Uterus (tissue), 4 donors: ENCODE data around the gene TMEM203. TPM values are rescaled to one million over a fixed set of nuclear protein-coding genes. Genes with fewer than 3 reads are reported as not detected.
"Not testable (repeated sequence)": the region's sequence is repeated elsewhere in the genome, so short reads cannot be mapped to it uniquely, and the experiment has no call there.

Source experiments
- DNase-seq, 2 donors: peaks; one replicate each; pipeline ENCODE4 v3.0.0-alpha.2; 2019 to 2020
- H3K27ac ChIP-seq, 2 donors: fragments of 200-600 bp; sonication (generic); 1 replicate in 1 of 2; 2 replicates in 1 of 2; pipeline ENCODE4 v1.5.1; 2016 to 2018
- H3K27me3 ChIP-seq, 2 donors: fragments of 200-600 bp; sonication (generic); one replicate each; pipeline ENCODE4 v1.5.1; 2018 to 2019; ENCODE audit warnings: control low read depth in 1 of 2
- H3K36me3 ChIP-seq, 2 donors: fragments of 200-600 bp; sonication (generic); one replicate each; pipeline ENCODE4 v1.5.1; 2019; ENCODE audit warnings: control low read depth in 1 of 2
- H3K4me1 ChIP-seq, 2 donors: fragments of 200-600 bp; sonication (generic); one replicate each; pipeline ENCODE4 v1.5.1; 2018 to 2019; ENCODE audit warnings: control low read depth in 1 of 2
- H3K4me3 ChIP-seq, 2 donors: fragments of 200-600 bp; sonication (generic); 1 replicate in 1 of 2; 2 replicates in 1 of 2; pipeline ENCODE4 v1.5.1; 2018 to 2019; ENCODE audit warnings: mild to moderate bottlenecking in 1 of 2
- H3K9me3 ChIP-seq, 2 donors: fragments of 200-600 bp; sonication (generic); one replicate each; pipeline ENCODE4 v1.5.1; 2019; ENCODE audit warnings: control low read depth in 1 of 2
- POLR2A ChIP-seq, 2 donors: fragments of 450-650 bp; IDR thresholded peaks; one replicate each; pipeline ENCODE4 v1.6.1; 2016; ENCODE audit warnings: antibody characterized with exemption in 2 of 2, mild to moderate bottlenecking in 1 of 2, moderate library complexity in 1 of 2
- intact Hi-C: fragments of 100-400 bp; cut with DNase I; formaldehyde crosslinking; loops from one replicate; pipeline ENCODE4 v1.15.1; 2023; ENCODE audit warnings: low total_unique reads
- total RNA-seq, 4 donors: library from RNA; depleted of rRNA in 3 of 4; stranded (reverse); fragments of >200 nt in 3 of 4; gene quantifications; one replicate each; pipeline versions ENCODE4 v1.1.0 to v1.2.4, GENCODE V29; 2014 to 2023
- TF ChIP-seq, protein P1 (sequence below), 4 experiments: fragments of 200-600 bp in 2 of 4; fragments of 450-650 bp in 2 of 4; sonication (generic) in 2 of 4; IDR thresholded peaks; one replicate each; pipeline ENCODE4 v1.5.1; 2016 to 2019; ENCODE audit warnings: antibody characterized with exemption in 4 of 4, mild to moderate bottlenecking in 2 of 4, moderate library complexity in 1 of 4
- donor health status: DM: yes; HTN: yes; CAD: no.

The TMEM203 gene
- total RNA-seq, 4 donors from 2014 or later: 33.2 to 53.3 (median 38.7) TPM

- no peak for DNase-seq
- Histone ChIP-seq H3K9me3 (no peaks in the 10 kb centered on the region), H3K4me1 (peaks cover 0 to 6% of the 10 kb centered on the region in 2 donors), H3K36me3 (no peaks in the 10 kb centered on the region), H3K27me3 (no peaks in the 10 kb centered on the region), H3K4me3 (no peak overlapping the region), H3K27ac (no peak overlapping the region)
- TF ChIP-seq, protein P1, sequence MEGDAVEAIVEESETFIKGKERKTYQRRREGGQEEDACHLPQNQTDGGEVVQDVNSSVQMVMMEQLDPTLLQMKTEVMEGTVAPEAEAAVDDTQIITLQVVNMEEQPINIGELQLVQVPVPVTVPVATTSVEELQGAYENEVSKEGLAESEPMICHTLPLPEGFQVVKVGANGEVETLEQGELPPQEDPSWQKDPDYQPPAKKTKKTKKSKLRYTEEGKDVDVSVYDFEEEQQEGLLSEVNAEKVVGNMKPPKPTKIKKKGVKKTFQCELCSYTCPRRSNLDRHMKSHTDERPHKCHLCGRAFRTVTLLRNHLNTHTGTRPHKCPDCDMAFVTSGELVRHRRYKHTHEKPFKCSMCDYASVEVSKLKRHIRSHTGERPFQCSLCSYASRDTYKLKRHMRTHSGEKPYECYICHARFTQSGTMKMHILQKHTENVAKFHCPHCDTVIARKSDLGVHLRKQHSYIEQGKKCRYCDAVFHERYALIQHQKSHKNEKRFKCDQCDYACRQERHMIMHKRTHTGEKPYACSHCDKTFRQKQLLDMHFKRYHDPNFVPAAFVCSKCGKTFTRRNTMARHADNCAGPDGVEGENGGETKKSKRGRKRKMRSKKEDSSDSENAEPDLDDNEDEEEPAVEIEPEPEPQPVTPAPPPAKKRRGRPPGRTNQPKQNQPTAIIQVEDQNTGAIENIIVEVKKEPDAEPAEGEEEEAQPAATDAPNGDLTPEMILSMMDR (IDR thresholded peaks at IDR 0.05): no peak
- TF ChIP-seq POLR2A (IDR thresholded peaks at IDR 0.05): no peak
- intact Hi-C loops: no loop called here
These were observed 41.9 kb upstream of the TMEM203 start for GRCh38 chr9:137247135-137247915.

DNA sequence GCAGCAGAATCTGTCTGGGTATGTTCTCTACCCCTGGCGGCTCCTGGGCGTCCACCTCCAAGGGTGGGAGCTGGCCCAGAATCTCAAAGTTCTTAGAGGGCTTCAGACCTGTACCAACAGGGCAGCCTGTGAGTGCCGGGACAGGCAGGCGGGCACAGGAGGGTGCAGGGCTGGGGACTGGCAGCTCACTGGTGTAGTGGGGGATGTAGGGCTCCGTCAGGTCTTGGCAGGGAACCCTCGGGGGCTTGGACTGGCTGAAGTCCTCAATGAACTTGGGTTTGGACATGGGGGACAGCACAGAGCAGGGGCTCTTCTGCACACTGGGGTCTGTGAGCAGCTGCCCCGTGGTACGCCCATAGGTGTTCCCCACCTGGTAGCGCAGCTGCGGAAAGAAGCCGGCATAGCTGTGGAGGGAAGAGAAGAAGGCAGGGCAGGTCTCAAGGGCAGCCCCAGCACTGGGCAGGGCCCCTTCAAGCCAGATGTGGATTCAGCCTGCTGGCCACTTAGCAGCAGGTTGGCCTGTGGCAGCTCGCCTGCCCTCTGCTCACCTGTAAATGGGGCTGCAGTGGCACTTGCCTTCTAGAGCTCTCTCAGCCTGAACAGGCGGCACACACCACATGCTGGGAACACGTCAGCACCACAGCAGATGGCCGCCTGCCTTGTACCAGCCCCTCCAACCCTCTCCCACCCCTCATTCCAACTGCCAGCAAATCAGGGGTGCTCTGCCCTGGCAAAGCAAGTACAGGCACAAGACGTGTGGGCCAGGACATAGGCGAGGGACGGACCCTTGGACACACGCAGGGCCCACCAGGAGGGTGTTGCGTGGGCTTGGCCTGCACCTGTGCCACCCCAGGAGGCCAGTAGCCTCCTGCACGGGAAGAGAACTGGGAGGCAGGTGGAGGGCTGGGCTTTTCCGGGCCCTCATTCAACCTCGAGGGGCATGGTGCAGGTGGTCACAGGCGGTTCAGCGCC, 40.3 kb upstream of the TMEM203 start:
- Histone ChIP-seq H3K27ac (no peak overlapping the region), H3K36me3 (no peaks in the 10 kb centered on the region), H3K27me3 (no peaks in the 10 kb centered on the region), H3K4me3 (no peak overlapping the region), H3K9me3 (no peaks in the 10 kb centered on the region), H3K4me1 (peaks cover 0 to 6% of the 10 kb centered on the region in 2 donors)
- TF ChIP-seq, protein P1 (IDR thresholded peaks at IDR 0.05): no peak
- no peak for TF ChIP-seq POLR2A (IDR thresholded peaks at IDR 0.05)
- DNase-seq: no peak
- intact Hi-C loops: no loop called here

DNA sequence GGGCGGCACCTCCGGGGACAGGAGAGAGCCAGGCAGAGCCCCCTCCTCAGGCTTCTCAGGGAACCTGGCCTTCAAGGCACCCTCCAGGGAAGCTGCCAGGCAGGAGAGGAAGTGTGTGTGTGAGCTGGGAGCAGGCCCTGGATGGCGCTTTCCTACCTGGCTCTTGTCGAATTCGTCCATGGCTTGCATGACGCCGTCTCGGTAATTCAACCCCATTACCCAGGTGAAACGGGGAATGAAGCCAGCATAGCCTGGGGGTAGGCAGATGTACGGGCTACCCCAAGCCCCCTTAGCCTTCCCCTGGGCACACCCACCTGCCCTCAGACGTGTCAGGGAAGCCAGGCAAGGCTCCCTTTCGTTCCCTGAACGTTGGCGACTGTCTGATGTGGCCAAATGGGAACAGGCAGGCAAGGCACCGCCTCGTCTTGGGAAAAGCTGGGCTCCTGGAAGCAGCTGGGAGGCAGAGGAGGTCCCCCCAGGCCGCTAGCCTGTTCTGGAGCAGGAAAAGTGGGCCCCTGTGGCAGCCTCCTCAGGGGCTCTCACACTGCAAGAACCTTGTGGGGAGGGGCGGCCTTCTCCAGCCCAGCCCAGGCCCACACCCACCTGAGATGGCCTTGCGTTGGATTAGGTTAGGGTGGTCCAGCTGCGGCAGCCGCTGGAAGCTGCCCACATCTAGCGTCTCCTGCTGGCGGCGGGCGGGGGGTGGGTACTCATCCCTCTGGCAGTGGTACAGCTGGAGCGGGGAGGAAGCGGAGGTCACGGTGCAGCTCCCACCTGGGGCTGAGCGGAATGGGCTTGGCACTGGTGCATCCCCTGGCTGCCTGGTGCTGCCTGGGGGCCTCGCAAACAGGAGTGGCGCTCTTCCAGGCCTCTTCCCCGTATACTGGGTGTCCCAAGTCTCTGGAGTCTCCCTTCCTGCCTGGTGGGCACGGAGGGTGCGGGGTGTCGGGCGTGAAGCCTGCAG, 39.3 kb upstream of the TMEM203 start:
- no peaks in the 10 kb centered on the region for H3K27me3 ChIP-seq
- no peak for DNase-seq
- no peaks in the 10 kb centered on the region for H3K36me3 ChIP-seq
- no peaks in the 10 kb centered on the region for H3K9me3 ChIP-seq
- TF ChIP-seq, protein P1 (IDR thresholded peaks at IDR 0.05): no peak
- no peak for TF ChIP-seq POLR2A (IDR thresholded peaks at IDR 0.05)
- H3K4me1 ChIP-seq: peaks cover 0 to 6% of the 10 kb centered on the region in 2 donors
- H3K27ac ChIP-seq: no peak overlapping the region
- no peak overlapping the region for H3K4me3 ChIP-seq
- intact Hi-C loops: no loop called here

GRCh38 chr9:137243626-137244485, 38.4 kb upstream of the TMEM203 start:
- no peak for DNase-seq
- TF ChIP-seq, protein P1 (IDR thresholded peaks at IDR 0.05): no peak
- TF ChIP-seq POLR2A (IDR thresholded peaks at IDR 0.05): no peak
- H3K4me3 ChIP-seq: no peak overlapping the region
- H3K27me3 ChIP-seq: no peaks in the 10 kb centered on the region
- no peaks in the 10 kb centered on the region for H3K9me3 ChIP-seq
- no peaks in the 10 kb centered on the region for H3K36me3 ChIP-seq
- peaks cover 0 to 6% of the 10 kb centered on the region in 2 donors for H3K4me1 ChIP-seq
- H3K27ac ChIP-seq: no peak overlapping the region
- intact Hi-C loops: no loop called here

DNA sequence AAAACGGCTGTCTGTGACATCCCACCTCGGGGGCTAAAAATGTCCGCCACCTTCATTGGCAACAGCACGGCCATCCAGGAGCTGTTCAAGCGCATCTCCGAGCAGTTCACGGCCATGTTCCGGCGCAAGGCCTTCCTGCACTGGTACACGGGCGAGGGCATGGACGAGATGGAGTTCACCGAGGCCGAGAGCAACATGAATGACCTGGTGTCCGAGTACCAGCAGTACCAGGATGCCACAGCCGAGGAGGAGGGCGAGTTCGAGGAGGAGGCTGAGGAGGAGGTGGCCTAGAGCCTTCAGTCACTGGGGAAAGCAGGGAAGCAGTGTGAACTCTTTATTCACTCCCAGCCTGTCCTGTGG, 37.8 kb upstream of the TMEM203 start:
- H3K36me3 ChIP-seq, intact Hi-C loops, H3K27me3 ChIP-seq, H3K27ac ChIP-seq, H3K9me3 ChIP-seq, H3K4me1 ChIP-seq, DNase-seq, H3K4me3 ChIP-seq: not testable (repeated sequence)
